CD8-positive, alpha-beta memory T cell (primary cell): ENCODE data around the gene KLC1. TPM values are rescaled to one million over a fixed set of nuclear protein-coding genes. Genes with fewer than 3 reads are reported as not detected.

Experiments used
- CTCF ChIA-PET: fragments of 350-600 bp; sonication (Branson Sonifier 250); formaldehyde crosslinking; loops from one replicate; lab custom pipeline; 2021; ENCODE audit warnings: antibody characterized with exemption; lab: Charles Lee
- POLR2A ChIA-PET: fragments of 350-600 bp; sonication (Branson Sonifier 250); formaldehyde crosslinking; loops from one replicate; lab custom pipeline; 2021; ENCODE audit warnings: antibody characterized with exemption; lab: Charles Lee
- DNase-seq, 5 donors: peaks; one replicate each; pipeline versions ENCODE4 v3.0.0 to v3.0.0-alpha.2; 2020 to 2022; ENCODE audit warnings: mixed read lengths in 1 of 5
- H3K27ac ChIP-seq: one replicate; pipeline ENCODE4 v1.7.0; 2013; ENCODE audit warnings: low read depth, mild to moderate bottlenecking, low read length, moderate library complexity
- H3K27me3 ChIP-seq: 2 replicates; pipeline ENCODE4 v1.7.0; 2013; ENCODE audit warnings: low read length, mild to moderate bottlenecking; ENCODE audit not compliant: insufficient read depth, poor library complexity, severe bottlenecking
- H3K36me3 ChIP-seq: 2 replicates; pipeline ENCODE4 v1.7.0; 2013; ENCODE audit warnings: mild to moderate bottlenecking, low read length, moderate library complexity; ENCODE audit not compliant: insufficient read depth
- H3K4me1 ChIP-seq: 2 replicates; pipeline ENCODE4 v1.7.0; 2013; ENCODE audit warnings: mild to moderate bottlenecking, low read length, moderate library complexity; ENCODE audit not compliant: insufficient read depth
- H3K4me3 ChIP-seq: 2 replicates; pipeline ENCODE4 v1.7.0; 2013; ENCODE audit warnings: mild to moderate bottlenecking, low read length
- H3K9me3 ChIP-seq: 2 replicates; pipeline ENCODE4 v1.7.0; 2013; ENCODE audit warnings: mild to moderate bottlenecking, low read length
- H3K27ac Mint-ChIP-seq, 8 donors: one replicate each; pipeline ENCODE4 v1.8.0; 2020 to 2021; ENCODE audit warnings: mixed read lengths in 8 of 8, mild to moderate bottlenecking in 6 of 8, inconsistent platforms in 3 of 8, moderate library complexity in 3 of 8
- H3K27me3 Mint-ChIP-seq, 2 donors: one replicate each; pipeline ENCODE4 v1.8.0; 2020 to 2021; ENCODE audit warnings: mixed read lengths in 2 of 2, mild to moderate bottlenecking in 1 of 2, moderate library complexity in 1 of 2
- H3K36me3 Mint-ChIP-seq, 3 donors: one replicate each; pipeline ENCODE4 v1.8.0; 2020 to 2021; ENCODE audit warnings: mixed read lengths in 3 of 3, inconsistent platforms in 1 of 3, mild to moderate bottlenecking in 1 of 3
- H3K4me1 Mint-ChIP-seq, 3 donors: one replicate each; pipeline ENCODE4 v1.8.0; 2020 to 2021; ENCODE audit warnings: mixed read lengths in 3 of 3, inconsistent platforms in 1 of 3, mild to moderate bottlenecking in 1 of 3
- H3K4me3 Mint-ChIP-seq, 7 donors: one replicate each; pipeline ENCODE4 v1.8.0; 2020 to 2021; ENCODE audit warnings: mixed read lengths in 7 of 7, mild to moderate bottlenecking in 6 of 7, moderate library complexity in 4 of 7, inconsistent platforms in 2 of 7
- H3K9me3 Mint-ChIP-seq, 5 donors: one replicate each; pipeline ENCODE4 v1.8.0; 2020 to 2022; ENCODE audit warnings: mixed read lengths in 5 of 5, mild to moderate bottlenecking in 3 of 5, moderate library complexity in 2 of 5, inconsistent platforms in 1 of 5
- polyA plus RNA-seq: library from polyadenylated mRNA; unstranded; fragments of 300-500 nt; fragmentation: Illumina TruSeq; gene quantifications from one replicate; pipeline ENCODE4 v1.2.3, GENCODE V29; 2021
- total RNA-seq, 2 experiments: library from RNA; stranded (reverse); gene quantifications; one replicate each; pipeline ENCODE4 v1.2.3, GENCODE V29; 2021

Gene KLC1
- total and polyA plus RNA-seq, 3 experiments from 2014 or later = 92.0 to 143 (median 141) TPM

DNA sequence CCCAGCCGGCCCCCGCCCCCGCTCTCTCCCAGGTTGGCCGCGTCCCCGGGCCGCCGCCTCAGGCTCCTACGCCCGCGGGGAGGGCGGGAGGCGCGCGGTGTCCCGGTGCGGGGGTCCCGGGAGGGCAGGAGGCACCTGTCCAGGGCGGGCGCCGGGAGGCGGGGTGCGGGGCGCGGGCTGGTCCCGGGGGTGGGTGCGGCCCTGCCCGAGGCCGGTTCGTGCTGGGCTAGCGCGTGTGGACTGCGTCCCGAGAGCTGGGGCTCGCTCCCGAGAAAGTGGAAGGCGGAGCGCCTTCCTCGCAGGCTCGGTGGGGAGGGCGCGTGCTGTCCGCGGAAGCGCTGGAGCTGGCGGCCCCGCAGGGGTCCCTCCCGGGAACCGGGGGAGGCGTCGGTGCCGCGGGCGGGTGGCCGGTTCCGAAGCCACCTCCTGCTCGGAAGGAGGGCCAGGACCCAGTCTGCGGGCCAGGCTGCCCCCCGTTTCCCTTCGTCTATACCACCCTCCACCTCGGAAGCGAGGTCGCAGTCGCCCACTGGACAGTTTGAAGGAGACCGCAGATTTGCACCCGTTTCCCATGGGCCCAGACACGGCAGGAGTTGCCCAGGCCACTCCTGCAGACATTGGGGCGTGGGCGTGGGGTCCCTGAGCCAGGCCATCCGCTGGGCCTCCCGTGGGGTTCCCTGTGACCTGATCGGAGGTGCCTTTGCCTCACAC lies 87.2 kb downstream of the KLC1 start:
- Histone ChIP-seq H3K4me1 (peaks cover 19% of the 10 kb centered on the region), H3K9me3 (no peaks in the 10 kb centered on the region), H3K4me3 (peak overlapping the region; percentile 31), H3K36me3 (no peaks in the 10 kb centered on the region), H3K27me3 (no peaks in the 10 kb centered on the region), H3K27ac (peak overlapping the region; percentile 38)
- H3K27ac Mint-ChIP-seq = peak overlapping the region in 3 of 8 donors; percentile 17 to 91 (median 58)
- peaks cover 0 to 2% of the 10 kb centered on the region in 2 donors for H3K27me3 Mint-ChIP-seq
- peaks cover 26 to 66% (median 47%) of the 10 kb centered on the region in 3 donors for H3K4me1 Mint-ChIP-seq
- ChIA-PET CTCF (interaction anchor here (1.6 kb wide), 1 partner anchor 30 kb away, joined by 3 read pairs; no protein-coding TSS in a partner anchor), POLR2A (no interaction called here)
- H3K4me3 Mint-ChIP-seq = peak overlapping the region; percentile 76 to 94 (median 81)
- H3K9me3 Mint-ChIP-seq = no peaks in the 10 kb centered on the region
- DNase-seq = peak in 2 of 5 donors; percentile 6 to 7
- peaks cover 0 to 4% (median 0%) of the 10 kb centered on the region in 3 donors for H3K36me3 Mint-ChIP-seq

DNA sequence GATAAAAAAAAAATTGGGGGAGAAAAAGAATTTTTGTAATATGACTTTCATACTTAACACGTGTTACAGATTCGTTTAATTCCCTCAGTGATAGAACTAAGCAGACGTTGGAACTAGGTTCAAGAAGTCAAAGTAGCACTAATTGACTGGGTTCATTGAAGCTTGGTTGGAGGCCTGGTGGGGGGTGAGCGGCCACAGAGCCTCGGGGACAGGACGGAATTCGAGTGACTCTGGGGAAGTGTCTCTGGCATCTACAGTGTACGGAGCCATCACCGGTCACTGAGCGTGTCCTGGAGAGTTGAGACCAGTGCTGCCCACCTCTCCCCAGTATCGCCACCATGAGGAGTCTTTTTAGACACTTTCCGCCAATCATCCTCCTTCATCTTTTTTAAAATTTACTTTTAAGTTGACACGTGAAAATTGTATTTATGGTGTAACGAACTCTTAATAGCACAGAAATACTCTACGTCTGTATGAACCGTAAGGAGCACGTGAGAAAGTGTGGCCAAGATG lies 87.9 kb downstream of the KLC1 start:
- no peaks in the 10 kb centered on the region for H3K9me3 Mint-ChIP-seq

DNA sequence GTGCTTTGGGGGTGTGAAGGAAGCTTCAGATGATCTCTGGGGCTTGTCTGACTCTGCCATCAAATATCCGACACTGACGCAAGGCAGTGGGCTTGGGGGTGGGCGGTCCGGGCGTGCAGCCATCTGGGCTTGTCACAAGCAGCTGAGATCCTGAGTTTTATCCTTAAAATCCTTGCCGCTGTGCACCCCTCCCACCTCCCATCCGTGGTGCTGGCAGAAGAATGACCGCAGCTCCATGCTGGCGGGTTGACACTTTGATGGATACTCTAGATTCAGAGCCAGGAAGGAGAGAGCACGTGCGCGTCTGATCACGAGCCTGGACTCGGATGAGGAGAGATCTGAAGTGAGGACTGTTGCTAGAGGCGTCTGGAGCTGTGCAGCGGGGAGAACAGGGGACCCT lies 89.6 kb downstream of the KLC1 start:
- Histone ChIP-seq H3K36me3 (no peaks in the 10 kb centered on the region), H3K9me3 (no peaks in the 10 kb centered on the region), H3K4me3 (no peak overlapping the region), H3K4me1 (peaks cover 19% of the 10 kb centered on the region), H3K27me3 (no peaks in the 10 kb centered on the region), H3K27ac (no peak overlapping the region)
- no peaks in the 10 kb centered on the region for H3K9me3 Mint-ChIP-seq
- CTCF ChIA-PET = no interaction called here
- H3K27ac Mint-ChIP-seq = no peak overlapping the region
- DNase-seq = no peak
- peaks cover 19 to 55% (median 47%) of the 10 kb centered on the region in 3 donors for H3K4me1 Mint-ChIP-seq
- POLR2A ChIA-PET = interaction anchor here (0.6 kb wide), 1 partner anchor 12 kb away, joined by 4 read pairs; no protein-coding TSS in a partner anchor
- H3K4me3 Mint-ChIP-seq = peak overlapping the region in 2 of 7 donors; percentile 50 to 54
- peaks cover 0 to 2% of the 10 kb centered on the region in 2 donors for H3K27me3 Mint-ChIP-seq
- H3K36me3 Mint-ChIP-seq = peaks cover 0 to 4% (median 0%) of the 10 kb centered on the region in 3 donors

More for the DNA sequence above, 87.9 kb downstream of the KLC1 start:
- Mint-ChIP-seq H3K4me3 (peak overlapping the region; percentile 76 to 90 (median 81)), H3K4me1 (peaks cover 26 to 64% (median 47%) of the 10 kb centered on the region in 3 donors), H3K36me3 (peaks cover 0 to 4% (median 0%) of the 10 kb centered on the region in 3 donors), H3K27me3 (peaks cover 0 to 2% of the 10 kb centered on the region in 2 donors), H3K27ac (peak overlapping the region in 6 of 8 donors; percentile 7 to 85 (median 27))
- no peak for DNase-seq
- Histone ChIP-seq H3K36me3 (no peaks in the 10 kb centered on the region), H3K4me1 (peaks cover 19% of the 10 kb centered on the region), H3K27me3 (no peaks in the 10 kb centered on the region), H3K9me3 (no peaks in the 10 kb centered on the region), H3K4me3 (no peak overlapping the region), H3K27ac (no peak overlapping the region)
- CTCF ChIA-PET = no interaction called here
- POLR2A ChIA-PET = no interaction called here

DNA sequence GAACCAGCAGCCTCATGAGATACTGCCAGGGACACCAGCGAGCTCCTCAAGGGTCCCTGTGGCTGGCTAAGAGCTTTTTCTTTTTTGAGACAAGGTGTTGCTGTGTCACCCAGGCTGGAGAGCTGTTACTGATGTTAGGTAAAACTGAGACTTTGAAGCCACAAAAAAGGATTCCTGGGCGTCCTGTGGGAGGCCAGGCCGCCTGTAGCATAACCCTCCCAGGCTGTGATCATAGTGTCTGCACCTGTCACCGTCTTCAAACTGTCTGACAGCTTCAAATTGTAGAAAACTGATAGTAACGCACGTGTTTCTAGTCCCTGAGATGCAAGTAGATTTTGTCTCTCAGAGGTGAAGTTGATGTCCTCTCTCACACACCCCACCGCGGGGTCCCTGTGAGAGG lies 90.7 kb downstream of the KLC1 start:
- no peaks in the 10 kb centered on the region for H3K27me3 ChIP-seq
- H3K9me3 ChIP-seq = no peaks in the 10 kb centered on the region
- ChIA-PET POLR2A (no interaction called here), CTCF (no interaction called here)
- DNase-seq = no peak
- H3K36me3 ChIP-seq = no peaks in the 10 kb centered on the region
- Mint-ChIP-seq H3K4me1 (peaks cover 17 to 44% (median 37%) of the 10 kb centered on the region in 3 donors), H3K27ac (peak overlapping the region in 2 of 8 donors; percentile 24 to 37), H3K36me3 (peaks cover 0 to 4% (median 0%) of the 10 kb centered on the region in 3 donors), H3K27me3 (peaks cover 0 to 2% of the 10 kb centered on the region in 2 donors), H3K4me3 (peak overlapping the region in 2 of 7 donors; percentile 76 to 85), H3K9me3 (no peaks in the 10 kb centered on the region)
- H3K4me1 ChIP-seq = peaks cover 8% of the 10 kb centered on the region
- H3K4me3 ChIP-seq = no peak overlapping the region
- H3K27ac ChIP-seq = no peak overlapping the region

DNA sequence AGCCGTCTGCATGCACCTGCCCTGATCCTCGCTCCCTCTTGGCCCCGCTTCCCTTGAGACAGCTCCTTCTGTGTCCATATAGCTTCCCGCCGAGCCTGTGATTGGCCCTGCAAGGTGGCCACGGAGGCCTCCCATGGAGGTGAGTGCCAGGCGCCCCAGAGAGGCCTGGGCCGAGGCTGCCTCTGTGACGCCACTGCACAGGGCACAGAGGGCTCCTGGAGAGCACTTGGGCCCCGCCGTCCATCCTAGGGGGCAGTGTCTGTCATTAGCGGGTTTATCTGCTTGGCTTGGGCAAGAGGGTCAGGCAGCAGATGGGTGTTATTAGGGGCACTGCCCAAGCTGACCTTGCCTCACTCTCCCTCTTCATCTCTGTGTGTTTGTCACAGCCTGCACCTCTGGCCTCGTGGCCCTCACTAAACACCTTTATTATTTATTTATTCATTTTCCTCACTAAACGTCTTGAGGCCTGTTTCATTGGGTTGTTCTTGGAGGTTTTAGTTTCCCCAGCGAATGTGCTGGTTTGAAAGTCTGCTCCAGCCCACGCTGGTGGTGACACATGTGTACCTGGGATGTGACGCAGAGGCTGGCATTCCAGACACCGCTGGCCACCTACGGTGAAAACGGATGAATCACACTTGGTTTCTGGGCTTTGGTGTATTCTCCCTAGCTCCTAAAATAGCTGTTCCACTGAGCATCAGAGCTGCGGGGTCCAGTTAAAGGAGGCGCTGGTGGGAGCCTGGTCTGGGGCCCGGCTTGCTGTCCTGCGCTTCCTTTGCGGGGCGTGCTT lies 92.5 kb downstream of the KLC1 start:
- Mint-ChIP-seq H3K36me3 (peaks cover 0 to 2% (median 0%) of the 10 kb centered on the region in 3 donors), H3K27ac (peak overlapping the region in 1 of 8 donors; percentile 9), H3K27me3 (no peaks in the 10 kb centered on the region), H3K4me3 (no peak overlapping the region), H3K4me1 (peaks cover 14 to 38% (median 32%) of the 10 kb centered on the region in 3 donors), H3K9me3 (no peaks in the 10 kb centered on the region)
- ChIA-PET POLR2A (no interaction called here), CTCF (no interaction called here)
- Histone ChIP-seq H3K27ac (no peak overlapping the region), H3K36me3 (no peaks in the 10 kb centered on the region), H3K9me3 (no peaks in the 10 kb centered on the region), H3K4me3 (no peak overlapping the region), H3K27me3 (no peaks in the 10 kb centered on the region), H3K4me1 (peaks cover 6% of the 10 kb centered on the region)
- DNase-seq = no peak

DNA sequence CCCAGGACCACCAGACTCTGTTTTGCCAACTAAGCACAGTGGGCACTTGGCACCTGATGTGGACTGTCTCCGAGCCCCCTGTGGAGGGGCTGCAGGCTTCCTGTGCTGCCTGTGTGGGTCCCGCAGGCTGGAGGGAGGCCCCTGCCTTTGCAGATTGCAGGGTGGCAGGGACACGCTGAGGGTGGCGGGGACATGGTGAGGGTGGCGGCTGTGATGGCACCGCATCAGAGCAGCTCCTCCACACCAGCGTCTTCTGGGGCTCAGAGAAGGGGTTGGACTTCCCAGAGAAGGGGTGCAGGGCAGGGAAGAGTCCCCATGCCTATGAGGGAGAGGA lies 94.7 kb downstream of the KLC1 start:
- POLR2A ChIA-PET = interaction anchor here (0.6 kb wide), 1 partner anchor 43 kb away, joined by 7 read pairs; no protein-coding TSS in a partner anchor
- Mint-ChIP-seq H3K4me3 (no peak overlapping the region), H3K27me3 (no peaks in the 10 kb centered on the region), H3K9me3 (no peaks in the 10 kb centered on the region), H3K27ac (peak overlapping the region in 1 of 8 donors; percentile 69), H3K36me3 (peaks cover 0 to 8% (median 0%) of the 10 kb centered on the region in 3 donors), H3K4me1 (peaks cover 3 to 18% (median 14%) of the 10 kb centered on the region in 3 donors)
- Histone ChIP-seq H3K4me1 (no peaks in the 10 kb centered on the region), H3K27ac (no peak overlapping the region), H3K9me3 (no peaks in the 10 kb centered on the region), H3K36me3 (peaks cover 2% of the 10 kb centered on the region), H3K4me3 (no peak overlapping the region), H3K27me3 (no peaks in the 10 kb centered on the region)
- DNase-seq = no peak
- CTCF ChIA-PET = no interaction called here

DNA sequence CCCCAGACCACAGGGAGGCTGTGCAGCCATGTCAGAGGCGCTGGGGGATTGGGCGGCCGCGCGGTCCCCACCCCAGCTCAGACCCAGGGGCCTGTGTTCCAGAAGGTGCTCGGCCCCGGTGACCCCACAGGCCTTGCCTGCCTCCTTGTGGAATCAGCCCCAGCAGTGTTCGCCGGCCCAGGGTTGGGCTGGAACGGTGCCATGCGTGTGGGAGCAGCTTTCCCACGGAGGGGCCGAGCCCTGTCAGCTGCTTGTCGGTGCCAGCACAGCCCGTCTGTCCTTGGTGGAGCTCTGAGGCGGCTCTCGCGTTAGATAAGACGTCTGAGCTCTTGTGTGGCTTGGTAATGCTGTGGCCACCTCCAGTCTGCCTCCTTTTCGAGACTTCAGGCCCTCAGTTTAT lies 95.1 kb downstream of the KLC1 start:
- Mint-ChIP-seq H3K27ac (no peak overlapping the region), H3K4me3 (no peak overlapping the region), H3K4me1 (peaks cover 2 to 15% (median 12%) of the 10 kb centered on the region in 3 donors), H3K9me3 (no peaks in the 10 kb centered on the region), H3K27me3 (no peaks in the 10 kb centered on the region), H3K36me3 (peaks cover 0 to 12% (median 0%) of the 10 kb centered on the region in 3 donors)
- Histone ChIP-seq H3K27me3 (no peaks in the 10 kb centered on the region), H3K36me3 (peaks cover 6% of the 10 kb centered on the region), H3K4me1 (no peaks in the 10 kb centered on the region), H3K4me3 (no peak overlapping the region), H3K9me3 (no peaks in the 10 kb centered on the region), H3K27ac (no peak overlapping the region)
- CTCF ChIA-PET = no interaction called here
- POLR2A ChIA-PET = interaction anchor here (0.6 kb wide), 1 partner anchor 44 kb away, joined by 7 read pairs; no protein-coding TSS in a partner anchor
- no peak for DNase-seq
